Transverse colon (tissue), 4 donors: Measurements from ENCODE around the gene PCED1B.

Experiments
- POLR2A ChIP-seq: fragments of 450-650 bp; IDR thresholded peaks from one replicate; pipeline ENCODE4 v1.6.1; 2016; ENCODE audit warnings: antibody characterized with exemption, mild to moderate bottlenecking, moderate library complexity
- POLR2AphosphoS5 ChIP-seq, 3 donors: sonication (generic); formaldehyde crosslinking; IDR thresholded peaks; one replicate each; pipeline ENCODE4 v1.6.1; 2016; ENCODE audit warnings: antibody characterized with exemption in 3 of 3
- TF ChIP-seq, protein P1 (sequence below), 5 experiments: fragments of 200-600 bp in 3 of 5; fragments of 450-650 bp in 2 of 5; sonication (generic) in 3 of 5; IDR thresholded peaks; 1 replicate in 2 of 5; 2 replicates in 3 of 5; pipeline ENCODE4 v1.5.1; 2016 to 2017; ENCODE audit warnings: antibody characterized with exemption in 5 of 5, inconsistent platforms in 3 of 5, mild to moderate bottlenecking in 2 of 5, moderate library complexity in 1 of 5

DNA sequence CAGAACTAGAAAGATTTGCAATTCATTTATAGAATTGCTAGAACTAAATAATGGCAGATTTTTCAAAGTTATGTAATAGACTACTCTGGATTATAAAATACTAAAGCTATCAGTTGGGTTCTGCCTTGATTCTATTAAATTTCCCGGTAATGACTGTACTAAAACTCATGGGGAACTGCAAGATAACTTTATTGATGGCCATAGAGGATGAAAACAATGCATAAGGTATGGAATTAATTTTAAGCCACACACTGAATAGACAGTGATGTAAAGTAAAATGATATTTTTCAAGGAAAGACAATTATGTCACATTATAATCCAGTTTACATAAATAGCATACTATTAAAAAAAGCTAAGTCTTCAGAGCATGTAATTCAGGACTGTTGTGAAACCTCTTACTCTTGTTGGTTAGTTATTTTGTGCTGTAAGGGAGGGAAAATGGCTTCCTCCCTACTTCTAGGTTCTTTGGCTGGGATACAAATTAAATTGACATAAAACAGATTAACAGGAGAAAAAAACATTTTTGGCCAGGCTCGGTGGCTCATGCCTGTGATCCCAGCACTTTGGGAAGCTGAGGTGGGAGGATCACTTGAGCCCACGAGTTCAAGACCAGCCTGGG, 134.7 kb downstream of the PCED1B start:
- no peak for TF ChIP-seq POLR2A
- TF ChIP-seq POLR2AphosphoS5 (IDR thresholded peaks at IDR 0.05): no peak
- TF ChIP-seq, protein P1, sequence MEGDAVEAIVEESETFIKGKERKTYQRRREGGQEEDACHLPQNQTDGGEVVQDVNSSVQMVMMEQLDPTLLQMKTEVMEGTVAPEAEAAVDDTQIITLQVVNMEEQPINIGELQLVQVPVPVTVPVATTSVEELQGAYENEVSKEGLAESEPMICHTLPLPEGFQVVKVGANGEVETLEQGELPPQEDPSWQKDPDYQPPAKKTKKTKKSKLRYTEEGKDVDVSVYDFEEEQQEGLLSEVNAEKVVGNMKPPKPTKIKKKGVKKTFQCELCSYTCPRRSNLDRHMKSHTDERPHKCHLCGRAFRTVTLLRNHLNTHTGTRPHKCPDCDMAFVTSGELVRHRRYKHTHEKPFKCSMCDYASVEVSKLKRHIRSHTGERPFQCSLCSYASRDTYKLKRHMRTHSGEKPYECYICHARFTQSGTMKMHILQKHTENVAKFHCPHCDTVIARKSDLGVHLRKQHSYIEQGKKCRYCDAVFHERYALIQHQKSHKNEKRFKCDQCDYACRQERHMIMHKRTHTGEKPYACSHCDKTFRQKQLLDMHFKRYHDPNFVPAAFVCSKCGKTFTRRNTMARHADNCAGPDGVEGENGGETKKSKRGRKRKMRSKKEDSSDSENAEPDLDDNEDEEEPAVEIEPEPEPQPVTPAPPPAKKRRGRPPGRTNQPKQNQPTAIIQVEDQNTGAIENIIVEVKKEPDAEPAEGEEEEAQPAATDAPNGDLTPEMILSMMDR (IDR thresholded peaks at IDR 0.05): no peak
